Natural killer cell (primary cell): ENCODE measurements around the gene CCDC183. TPM values are rescaled to one million over a fixed set of nuclear protein-coding genes. Genes with fewer than 3 reads are reported as not detected.

ENCODE experiments used
- ATAC-seq, 3 donors: fragments of 150-1000 bp in 2 of 3; fragments of 200-7000 bp in 1 of 3; cut with Tn5 transposase; 1 replicate in 1 of 3; 2 replicates in 2 of 3; pipeline ENCODE4 v1.10.0; 2021; ENCODE audit warnings: mild to moderate bottlenecking in 2 of 3, moderate library complexity in 2 of 3
- DNase-seq, 2 donors: peaks; one replicate each; pipeline versions ENCODE4 v3.0.0 to v3.0.0-alpha.2; 2013 to 2021; ENCODE audit warnings: mixed read lengths in 1 of 2
- H3K27ac ChIP-seq: one replicate; pipeline ENCODE4 v1.5.1; 2013; ENCODE audit warnings: mild to moderate bottlenecking, low read length
- H3K27me3 ChIP-seq: one replicate; pipeline ENCODE4 v1.6.1; 2013; ENCODE audit warnings: low read length; ENCODE audit not compliant: control insufficient read depth, insufficient read depth
- H3K36me3 ChIP-seq: one replicate; pipeline ENCODE4 v1.6.1; 2013; ENCODE audit warnings: low read length; ENCODE audit not compliant: control insufficient read depth, insufficient read depth
- H3K4me1 ChIP-seq: one replicate; pipeline ENCODE4 v1.6.1; 2013; ENCODE audit warnings: low read length; ENCODE audit not compliant: control insufficient read depth, insufficient read depth
- H3K4me3 ChIP-seq: one replicate; pipeline ENCODE4 v1.5.1; 2013; ENCODE audit warnings: low read length
- H3K9me3 ChIP-seq: one replicate; pipeline ENCODE4 v1.6.1; 2013; ENCODE audit warnings: low read length; ENCODE audit not compliant: control insufficient read depth, insufficient read depth
- H3K27ac Mint-ChIP-seq, 2 donors: one replicate each; pipeline ENCODE4 v1.8.0; 2022; ENCODE audit warnings: mild to moderate bottlenecking in 2 of 2, mixed read lengths in 2 of 2, moderate library complexity in 1 of 2
- H3K27me3 Mint-ChIP-seq, 2 donors: one replicate each; pipeline ENCODE4 v1.8.0; 2022; ENCODE audit warnings: low read depth in 2 of 2, mixed read lengths in 2 of 2
- H3K36me3 Mint-ChIP-seq: one replicate; pipeline ENCODE4 v1.8.0; 2022; ENCODE audit warnings: mixed read lengths
- H3K4me1 Mint-ChIP-seq, 2 donors: one replicate each; pipeline ENCODE4 v1.8.0; 2022; ENCODE audit warnings: mixed read lengths in 2 of 2
- H3K4me3 Mint-ChIP-seq: one replicate; pipeline ENCODE4 v1.8.0; 2022; ENCODE audit warnings: mild to moderate bottlenecking, moderate library complexity, mixed read lengths
- H3K9me3 Mint-ChIP-seq, 2 donors: one replicate each; pipeline ENCODE4 v1.8.0; 2022; ENCODE audit warnings: mixed read lengths in 2 of 2
- CTCF ChIP-seq: fragments of 200-600 bp; IDR thresholded peaks from one replicate; pipeline ENCODE4 v1.8.0; 2022; ENCODE audit warnings: antibody characterized with exemption
- WGBS: methylation state at CpG from one replicate; pipeline ENCODE4 v1.1.7; 2013; ENCODE audit warnings: missing lambda C conversion rate; ENCODE audit not compliant: insufficient coverage; 5-methylcytosine and 5-hydroxymethylcytosine counted together
- intact Hi-C: fragments of 100-400 bp; cut with micrococcal nuclease; formaldehyde crosslinking; loops from one replicate; pipeline ENCODE4 v1.14.2; 2022
- total RNA-seq, 4 donors: library from RNA; stranded (reverse); fragments of 120-200 nt in 1 of 4; gene quantifications; one replicate each; pipeline versions ENCODE4 v1.2.3 to v1.2.4, GENCODE V29; 2013 to 2022

The CCDC183 gene
- total RNA-seq, 3 donors from 2014 or later (not counting 1 experiment from before 2014, with no cell fraction given): 0.56 to 0.75 (median 0.65) TPM

- TF ChIP-seq CTCF: no peak
- no peak overlapping the region for H3K4me3 Mint-ChIP-seq
- H3K4me1 ChIP-seq: no peaks in the 10 kb centered on the region
- no peaks in the 10 kb centered on the region for H3K4me1 Mint-ChIP-seq
- H3K4me3 ChIP-seq: no peak overlapping the region
- no peaks in the 10 kb centered on the region for H3K9me3 ChIP-seq
- intact Hi-C loops: no loop called here
- H3K27me3 ChIP-seq: no peaks in the 10 kb centered on the region
- DNase-seq (no peak), ATAC-seq (no peak)
- WGBS: 97% methylated on average over 14 of the region's 14 CpGs
- H3K9me3 Mint-ChIP-seq: no peaks in the 10 kb centered on the region
- no peaks in the 10 kb centered on the region for H3K27me3 Mint-ChIP-seq
- peaks cover 35% of the 10 kb centered on the region for H3K36me3 ChIP-seq
- H3K27ac ChIP-seq: no peak overlapping the region
- H3K27ac Mint-ChIP-seq: no peak overlapping the region
- H3K36me3 Mint-ChIP-seq: no peaks in the 10 kb centered on the region
Measured at GRCh38 chr9:136829412-136829811, 33.3 kb downstream of the CCDC183 start.

GRCh38 chr9:136829981-136830885 is 34.1 kb downstream of the CCDC183 start:
- no peak for ATAC-seq
- Mint-ChIP-seq H3K27ac (no peak overlapping the region), H3K4me1 (no peaks in the 10 kb centered on the region), H3K27me3 (no peaks in the 10 kb centered on the region), H3K4me3 (no peak overlapping the region), H3K36me3 (no peaks in the 10 kb centered on the region), H3K9me3 (no peaks in the 10 kb centered on the region)
- WGBS: 96% methylated on average over 41 of the region's 41 CpGs
- DNase-seq: no peak
- no peak overlapping the region for H3K4me3 ChIP-seq
- intact Hi-C loops: no loop called here
- H3K4me1 ChIP-seq: no peaks in the 10 kb centered on the region
- no peak for TF ChIP-seq CTCF
- H3K9me3 ChIP-seq: no peaks in the 10 kb centered on the region
- H3K36me3 ChIP-seq: peaks cover 35% of the 10 kb centered on the region
- H3K27ac ChIP-seq: no peak overlapping the region
- H3K27me3 ChIP-seq: no peaks in the 10 kb centered on the region

GRCh38 chr9:136831002-136831719 is 35.0 kb downstream of the CCDC183 start:
- ATAC-seq (no peak), DNase-seq (no peak)
- Histone ChIP-seq H3K36me3 (peaks cover 29% of the 10 kb centered on the region), H3K4me3 (no peak overlapping the region), H3K4me1 (no peaks in the 10 kb centered on the region), H3K27ac (no peak overlapping the region), H3K27me3 (no peaks in the 10 kb centered on the region), H3K9me3 (no peaks in the 10 kb centered on the region)
- intact Hi-C loops: no loop called here
- 96% methylated on average over 30 of the region's 30 CpGs for WGBS
- Mint-ChIP-seq H3K4me3 (no peak overlapping the region), H3K27me3 (no peaks in the 10 kb centered on the region), H3K36me3 (no peaks in the 10 kb centered on the region), H3K4me1 (no peaks in the 10 kb centered on the region), H3K9me3 (no peaks in the 10 kb centered on the region), H3K27ac (no peak overlapping the region)
- no peak for TF ChIP-seq CTCF
